OCI-M2 (cell line): ENCODE data around the gene ADGRG6.

Experiments
- DNase-seq: peaks from one replicate; lab custom pipeline; 2025; ENCODE audit not compliant: unreplicated experiment; lab: John Stamatoyannopoulos, UW

Gene ADGRG6

DNA sequence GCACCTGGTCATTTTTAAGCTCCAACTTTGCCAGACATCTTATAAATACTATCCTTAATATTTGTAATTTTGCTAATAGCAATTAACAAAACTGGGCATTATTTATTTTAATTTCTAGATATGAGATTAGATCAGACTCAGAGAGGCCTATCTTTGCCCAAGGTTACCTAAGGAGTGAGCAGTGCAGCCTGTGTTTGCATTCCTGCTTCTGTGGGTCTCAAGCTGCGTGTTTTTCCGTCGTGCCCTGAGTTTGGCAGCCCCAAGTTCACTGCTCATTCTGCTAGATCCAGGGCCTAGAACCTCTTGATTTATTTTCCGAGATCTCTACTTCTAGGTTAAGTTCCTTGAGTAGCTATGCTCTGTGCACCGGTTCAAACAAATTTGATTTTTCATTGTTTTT, 11.0 kb upstream of the ADGRG6 start:
- no peak for DNase-seq

DNA sequence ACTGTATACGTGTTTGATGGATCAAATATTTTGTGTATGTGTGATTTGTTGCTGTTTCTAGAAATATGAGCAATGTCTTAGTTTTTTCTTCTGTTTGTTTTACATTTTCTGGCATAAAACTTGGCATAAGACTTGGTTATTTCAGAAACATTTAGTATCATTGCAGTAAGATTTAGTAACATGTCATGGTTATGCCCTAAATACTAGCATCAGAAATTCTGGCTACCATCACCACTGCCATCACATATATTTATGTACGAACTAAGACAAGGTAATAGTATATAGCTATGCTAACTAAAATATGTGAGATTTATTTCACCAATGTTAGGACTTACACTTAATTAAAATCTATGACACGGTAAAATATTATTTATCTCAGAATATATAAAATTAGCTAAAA, 10.3 kb upstream of the ADGRG6 start:
- no peak for DNase-seq

DNA sequence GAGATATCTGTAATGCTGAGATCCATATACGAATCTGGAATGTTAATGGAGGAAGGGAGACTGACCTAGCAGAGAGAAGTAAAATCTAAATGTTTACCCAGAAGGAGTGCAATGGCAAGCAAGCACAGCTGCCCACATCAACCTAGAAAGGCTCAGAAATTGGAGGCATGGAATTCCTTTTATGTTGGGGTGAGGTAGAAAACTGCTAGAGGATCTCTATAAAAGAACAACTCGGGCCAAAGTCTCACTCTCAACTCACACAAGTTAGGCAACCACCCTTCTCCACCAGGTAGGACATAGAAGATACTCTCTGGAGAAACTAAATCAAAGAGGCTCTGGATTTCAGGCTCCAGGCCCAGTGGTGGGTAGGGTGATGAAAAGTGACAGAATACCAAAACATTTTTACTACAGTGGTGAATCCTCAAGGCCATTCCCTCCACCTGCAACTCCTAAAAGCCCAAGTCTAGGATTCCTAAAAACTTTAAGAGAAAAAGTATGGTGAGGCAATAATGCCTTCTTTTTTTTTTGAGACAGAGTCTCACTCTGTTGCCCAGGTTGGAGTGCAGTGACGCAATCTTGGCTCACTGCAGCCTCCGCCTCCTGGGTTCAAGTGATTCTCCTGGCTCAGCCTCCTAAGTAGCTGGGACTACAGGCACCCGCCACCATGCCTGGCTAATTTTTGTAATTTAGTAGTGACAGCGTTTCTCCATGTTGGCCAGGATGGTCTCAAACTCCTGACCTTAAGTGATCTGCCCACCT, 9.5 kb upstream of the ADGRG6 start:
- DNase-seq, result no peak

GRCh38 chr6:142293121-142293520, 8.7 kb upstream of the ADGRG6 start:
- DNase-seq, result no peak

- no peak for DNase-seq
These were observed 7.1 kb upstream of the ADGRG6 start for GRCh38 chr6:142294679-142295078.

DNA sequence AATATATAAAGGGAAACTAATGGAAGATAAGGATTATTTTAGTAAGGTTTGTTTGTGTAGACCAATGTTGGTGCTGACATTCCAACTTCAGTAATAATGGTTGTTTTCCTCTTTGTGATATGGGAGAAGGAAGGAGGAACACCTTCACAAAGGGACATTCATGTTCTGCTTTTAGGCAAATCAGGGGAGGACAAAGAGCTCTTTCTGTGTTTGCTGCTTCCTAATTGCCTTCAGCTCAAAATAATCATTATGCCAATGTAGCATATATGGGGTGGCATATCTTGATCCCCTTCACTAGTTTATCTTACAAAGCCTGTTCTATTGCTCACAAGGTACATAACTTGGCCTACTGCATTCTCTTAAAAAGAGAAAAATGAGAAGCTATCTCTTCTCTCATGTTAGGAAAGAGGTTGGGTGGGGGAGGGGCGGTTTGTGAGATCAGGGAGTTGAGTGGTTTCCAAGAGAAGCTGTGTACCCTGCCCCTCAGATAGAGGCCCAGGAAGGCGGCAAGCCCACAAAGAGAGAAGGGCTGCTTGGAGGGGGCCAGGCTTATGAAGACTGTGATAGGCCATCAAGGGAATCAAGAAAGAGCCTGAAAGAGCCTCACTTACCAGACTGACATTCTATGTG, 4.7 kb upstream of the ADGRG6 start:
- DNase-seq, result no peak

DNA sequence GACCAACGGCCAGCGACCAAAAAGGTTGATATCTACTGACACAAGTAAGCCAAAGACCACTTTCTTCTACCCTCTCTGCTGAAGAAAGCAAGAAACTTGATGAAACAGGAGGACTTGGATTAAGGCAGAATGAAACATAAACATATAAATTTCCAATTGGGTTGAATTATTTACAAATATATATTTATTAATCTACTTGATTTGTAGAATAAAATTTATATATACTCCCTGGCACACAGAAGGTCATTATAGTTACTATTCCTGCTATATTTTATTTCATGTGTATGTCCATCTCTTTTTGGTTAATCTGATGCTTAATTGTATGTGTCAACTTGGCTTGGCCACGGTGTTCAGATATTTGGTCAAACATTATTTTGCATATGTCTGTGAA, 4.2 kb upstream of the ADGRG6 start:
- DNase-seq, result no peak

GRCh38 chr6:142297996-142298753, 3.6 kb upstream of the ADGRG6 start:
- DNase-seq, result no peak

GRCh38 chr6:142300302-142300701, 1.5 kb upstream of the ADGRG6 start:
- DNase-seq, result no peak

GRCh38 chr6:142300758-142301650, 803 bp upstream of the ADGRG6 start:
- no peak for DNase-seq

DNA sequence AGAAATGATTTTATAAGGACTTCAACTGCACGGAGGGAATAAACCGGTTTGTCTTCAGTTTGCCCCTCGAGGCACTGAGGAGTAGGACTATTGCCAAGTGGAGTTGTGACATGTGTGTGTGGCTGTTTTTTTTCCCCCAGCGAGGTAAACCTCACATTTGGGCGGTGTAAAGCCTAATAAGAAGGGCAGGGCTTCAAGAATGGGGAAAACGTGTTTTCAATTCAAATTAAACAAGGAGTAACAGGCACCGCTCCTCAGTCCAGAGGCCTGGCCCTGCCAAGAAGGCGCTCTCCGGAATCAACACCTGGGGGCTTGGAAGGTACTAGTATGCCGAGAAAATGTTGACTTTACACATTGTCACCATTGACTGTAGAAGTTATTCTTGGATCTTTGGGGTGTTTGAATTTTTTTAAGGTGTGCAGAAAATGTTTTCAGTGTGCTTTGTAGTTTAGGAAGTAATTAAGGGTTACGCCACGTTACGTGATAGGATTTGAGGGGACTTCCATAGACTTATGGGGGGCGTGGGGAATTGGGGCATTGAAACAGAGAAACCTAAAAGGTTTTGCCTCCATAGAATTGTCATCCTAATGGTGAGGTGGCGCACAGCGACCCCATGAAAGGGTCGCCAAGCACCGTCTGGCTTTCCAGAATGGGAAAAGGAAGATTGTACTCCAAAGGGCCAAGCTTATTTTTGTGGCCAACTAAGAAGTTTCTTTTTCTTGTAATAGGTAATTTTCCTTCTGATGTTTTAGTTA, 791 bp downstream of the ADGRG6 start:
- DNase-seq, result no peak

- DNase-seq, result no peak
These were observed 1.3 kb downstream of the ADGRG6 start for GRCh38 chr6:142303176-142303533.

GRCh38 chr6:142304241-142304640, 2.4 kb downstream of the ADGRG6 start:
- DNase-seq, result no peak

DNA sequence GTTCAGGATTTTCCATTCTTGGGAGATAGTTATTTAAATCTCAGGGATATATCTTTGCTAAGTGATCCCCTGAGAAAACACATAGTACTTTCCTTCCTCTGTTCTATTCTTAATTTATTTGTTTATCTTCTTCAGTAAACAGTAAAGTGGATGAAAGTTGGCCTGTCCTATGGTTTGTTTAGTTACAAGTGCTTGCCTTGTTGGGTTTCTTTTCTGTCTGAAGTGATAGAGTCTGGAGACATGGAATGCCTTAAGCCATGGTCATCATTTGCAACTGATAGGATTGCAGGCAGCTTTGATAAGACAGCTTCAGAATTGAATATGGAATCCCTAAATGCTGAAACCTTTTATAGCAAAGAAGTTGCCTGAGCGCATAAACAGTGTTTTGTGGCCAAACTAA, 4.9 kb downstream of the ADGRG6 start:
- no peak for DNase-seq

DNA sequence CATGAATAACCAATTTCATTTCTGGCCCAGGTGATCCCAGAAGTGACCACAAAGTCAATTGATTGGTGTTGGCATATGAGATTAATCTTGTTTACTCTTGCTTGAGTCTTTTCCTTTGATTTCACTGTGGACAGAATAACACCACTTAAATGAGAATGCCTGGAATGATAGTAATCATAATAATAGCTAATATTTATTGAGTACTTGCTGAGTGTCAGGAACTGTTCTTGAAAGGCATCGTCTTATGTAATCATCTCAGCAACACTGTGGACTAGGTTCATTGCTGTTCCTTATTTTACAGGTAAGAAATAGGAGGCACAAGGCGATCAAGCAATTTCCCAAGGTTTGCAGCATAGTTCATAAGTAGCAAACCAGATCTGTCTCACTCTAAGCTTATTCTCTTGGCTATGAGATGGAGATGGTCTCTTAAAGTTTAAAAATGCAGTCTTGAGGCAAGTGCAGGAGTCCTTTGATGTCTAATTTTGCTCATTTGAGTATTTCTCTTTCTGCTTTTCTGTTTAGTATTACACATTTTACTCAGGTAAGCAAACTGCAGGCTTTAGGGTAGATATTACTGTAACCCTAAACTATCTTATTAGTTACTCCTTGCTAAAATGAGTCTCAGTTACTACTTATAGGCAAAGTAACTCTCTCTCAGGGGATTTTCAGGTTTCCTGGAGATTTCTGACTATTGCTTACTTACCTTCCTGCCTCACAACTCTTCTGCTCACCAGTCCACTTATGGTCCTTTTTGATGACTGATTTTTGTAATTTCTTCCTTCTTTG, 6.3 kb downstream of the ADGRG6 start:
- no peak for DNase-seq

GRCh38 chr6:142309426-142309825, 7.6 kb downstream of the ADGRG6 start:
- DNase-seq, result no peak

DNA sequence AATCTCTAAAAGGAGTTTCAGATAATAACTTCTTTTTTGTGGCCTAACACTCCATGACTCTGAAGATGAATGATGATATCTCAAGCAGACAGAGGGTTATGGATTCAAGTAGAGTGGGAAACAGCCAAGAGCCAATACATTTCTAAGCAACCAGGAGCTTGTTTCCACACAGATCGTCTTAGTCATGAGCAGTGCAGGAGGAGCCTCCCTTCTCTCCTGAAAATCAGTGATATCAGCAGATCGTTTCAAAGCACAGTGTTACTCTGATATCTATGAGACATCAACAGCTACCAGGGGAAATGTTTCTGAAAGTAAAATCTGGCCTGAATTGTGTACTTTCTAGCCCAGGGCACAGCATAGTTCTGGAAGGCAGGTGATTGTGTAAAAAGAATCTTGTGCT, 11.5 kb downstream of the ADGRG6 start:
- DNase-seq, result no peak

- no peak for DNase-seq
These were observed 15.1 kb downstream of the ADGRG6 start for GRCh38 chr6:142316791-142317368.

GRCh38 chr6:142318714-142319113, 16.9 kb downstream of the ADGRG6 start:
- no peak for DNase-seq
